Measurements from ENCODE around the gene NEURL2. TPM values are rescaled to one million over a fixed set of nuclear protein-coding genes. Genes with fewer than 3 reads are reported as not detected.
A peak's percentile ranks its signal among the peaks of the same experiment; 100 is the strongest.
"Not testable (repeated sequence)": the region's sequence is repeated elsewhere in the genome, so short reads cannot be mapped to it uniquely, and the experiment has no call there.

The NEURL2 gene
- polyA plus RNA-seq, 1 donor = 20.1 TPM

- not testable (repeated sequence) for DNase-seq (ENCODE audit: low read depth)
Measured at GRCh38 chr20:45874104-45874481, 16.9 kb downstream of the NEURL2 start.

GRCh38 chr20:45873409-45874103, 17.5 kb downstream of the NEURL2 start:
- no peak for DNase-seq (ENCODE audit: low read depth)

GRCh38 chr20:45872626-45873025, 18.4 kb downstream of the NEURL2 start:
- DNase-seq (ENCODE audit: low read depth) = no peak

GRCh38 chr20:45867819-45868176, 23.2 kb downstream of the NEURL2 start:
- no peak for DNase-seq (ENCODE audit: low read depth)

GRCh38 chr20:45867136-45867818, 23.7 kb downstream of the NEURL2 start:
- no peak for DNase-seq (ENCODE audit: low read depth)

- no peak for DNase-seq (ENCODE audit: low read depth)
Measured at GRCh38 chr20:45866454-45866853, 24.6 kb downstream of the NEURL2 start.

GRCh38 chr20:45863543-45864470, 27.2 kb downstream of the NEURL2 start:
- DNase-seq (ENCODE audit: low read depth) = no peak

GRCh38 chr20:45861221-45862075, 29.6 kb downstream of the NEURL2 start:
- DNase-seq (ENCODE audit: low read depth) = no peak

- no peak for DNase-seq (ENCODE audit: low read depth)
Measured at GRCh38 chr20:45860560-45861220, 30.3 kb downstream of the NEURL2 start.

GRCh38 chr20:45859916-45860315, 31.1 kb downstream of the NEURL2 start:
- no peak for DNase-seq (ENCODE audit: low read depth)

GRCh38 chr20:45857882-45858216, 33.2 kb downstream of the NEURL2 start:
- no peak for DNase-seq (ENCODE audit: low read depth)

- peak; percentile 100 for DNase-seq (ENCODE audit: low read depth)
Measured at GRCh38 chr20:45857114-45857881, 33.7 kb downstream of the NEURL2 start, which contains the start of the genes ACOT8 and ZSWIM3. ACOT8 (minus strand) TSS chr20:45857392; CDS start chr20:45857315, 77 bp downstream. ZSWIM3 (plus strand) TSS chr20:45857614; CDS start chr20:45857826, 212 bp downstream.

- DNase-seq (ENCODE audit: low read depth) = no peak
Measured at GRCh38 chr20:45853484-45853883, 37.5 kb downstream of the NEURL2 start.

- no peak for DNase-seq (ENCODE audit: low read depth)
Measured at GRCh38 chr20:45852326-45852725, 38.7 kb downstream of the NEURL2 start.

GRCh38 chr20:45851501-45851900, 39.5 kb downstream of the NEURL2 start:
- DNase-seq (ENCODE audit: low read depth) = no peak

- no peak for DNase-seq (ENCODE audit: low read depth)
Measured at GRCh38 chr20:45850926-45851325, 40.1 kb downstream of the NEURL2 start.

- no peak for DNase-seq (ENCODE audit: low read depth)
Measured at GRCh38 chr20:45850238-45850637, 40.8 kb downstream of the NEURL2 start.

GRCh38 chr20:45848969-45849582, 41.9 kb downstream of the NEURL2 start:
- DNase-seq (ENCODE audit: low read depth) = no peak

GRCh38 chr20:45848421-45848820, 42.6 kb downstream of the NEURL2 start:
- no peak for DNase-seq (ENCODE audit: low read depth)

GRCh38 chr20:45845452-45845851, 45.6 kb downstream of the NEURL2 start:
- DNase-seq (ENCODE audit: low read depth) = no peak

Measured in forelimb muscle (tissue), 1 donor.